IMR-90 (cell line): ENCODE measurements around the gene TERC. TPM values are rescaled to one million over a fixed set of nuclear protein-coding genes. Genes with fewer than 3 reads are reported as not detected.

Experiments
- ATAC-seq: fragments of 200-7000 bp; cut with Tn5 transposase; 2 replicates; pipeline ENCODE4 v1.9.1; 2020; ENCODE audit warnings: low read depth, mild to moderate bottlenecking, moderate library complexity
- BruUV-seq: library from RNA; stranded (reverse); fragments of 400-500 nt; replicated peaks from 2 replicates; lab custom pipeline; 2021; lab: Mats Ljungman, UMichigan
- CTCF ChIA-PET: fragments of 300-600 bp; formaldehyde crosslinking; extraction: SDS; loops from one replicate; lab custom pipeline; 2021; ENCODE audit warnings: antibody characterized with exemption; lab: Yijun Ruan, JAX
- POLR2A ChIA-PET: fragments of 300-600 bp; sonication (Branson Sonifier 250); formaldehyde crosslinking; loops from one replicate; lab custom pipeline; 2022; ENCODE audit warnings: antibody characterized with exemption; ENCODE audit not compliant: unreplicated experiment; lab: Charles Lee
- DNase-seq: peaks from one replicate; pipeline ENCODE4 v3.0.0; 2013
- H2AFZ ChIP-seq: replicated peaks from 2 replicates; pipeline ENCODE3; 2013; ENCODE audit warnings: low read length, mild to moderate bottlenecking; ENCODE audit not compliant: poor library complexity
- H2AK5ac ChIP-seq: 2 replicates; pipeline ENCODE4 v1.6.1; 2013; ENCODE audit warnings: low read depth, low read length, inconsistent platforms
- H2AK9ac ChIP-seq: replicated peaks from 2 replicates; pipeline ENCODE3; 2013; ENCODE audit warnings: mild to moderate bottlenecking, low read depth, low read length, moderate library complexity; ENCODE audit not compliant: poor library complexity
- H2BK120ac ChIP-seq: 2 replicates; pipeline ENCODE4 v1.6.1; 2013; ENCODE audit warnings: low read depth, low read length, inconsistent platforms
- H2BK15ac ChIP-seq: 3 replicates; pipeline ENCODE4 v1.6.1; 2013; ENCODE audit warnings: low read depth, low read length, inconsistent platforms
- H2BK20ac ChIP-seq: 2 replicates; pipeline ENCODE4 v1.6.1; 2013; ENCODE audit warnings: low read depth, mild to moderate bottlenecking, inconsistent platforms, low read length, moderate library complexity
- H2BK5ac ChIP-seq: 2 replicates; pipeline ENCODE4 v1.6.1; 2013; ENCODE audit warnings: mild to moderate bottlenecking, low read depth, low read length, inconsistent platforms; ENCODE audit not compliant: poor library complexity, severe bottlenecking
- H3K14ac ChIP-seq: replicated peaks from 2 replicates; pipeline ENCODE4 v1.6.1; 2013; ENCODE audit warnings: low read depth, low read length, inconsistent platforms
- H3K18ac ChIP-seq: 2 replicates; pipeline ENCODE4 v1.6.1; 2013; ENCODE audit warnings: low read depth, low read length, control low read depth
- H3K23ac ChIP-seq: 2 replicates; pipeline ENCODE4 v1.6.1; 2013; ENCODE audit warnings: low read depth, low read length, inconsistent platforms
- H3K27ac ChIP-seq: 2 replicates; pipeline ENCODE4 v1.5.1; 2013; ENCODE audit warnings: mild to moderate bottlenecking, control low read depth, low read length; ENCODE audit not compliant: insufficient read depth
- H3K27me3 ChIP-seq: 2 replicates; pipeline ENCODE4 v1.6.1; 2013; ENCODE audit warnings: low read length; ENCODE audit not compliant: control insufficient read depth, insufficient read depth
- H3K36me3 ChIP-seq: 2 replicates; pipeline ENCODE4 v1.6.1; 2013; ENCODE audit warnings: low read length, mixed read lengths; ENCODE audit not compliant: control insufficient read depth, insufficient read depth
- H3K4ac ChIP-seq: 2 replicates; pipeline ENCODE4 v1.6.1; 2013; ENCODE audit warnings: low read depth, low read length, inconsistent platforms
- H3K4me1 ChIP-seq: 2 replicates; pipeline ENCODE4 v1.6.1; 2013; ENCODE audit warnings: low read length, mixed read lengths; ENCODE audit not compliant: control insufficient read depth, insufficient read depth
- H3K4me2 ChIP-seq: 2 replicates; pipeline ENCODE4 v1.6.1; 2013; ENCODE audit warnings: low read depth, mild to moderate bottlenecking, control low read depth, low read length, moderate library complexity
- H3K4me3 ChIP-seq: 2 replicates; pipeline ENCODE4 v1.5.1; 2013; ENCODE audit warnings: low read depth, mild to moderate bottlenecking, control low read depth, low read length, moderate library complexity; ENCODE audit not compliant: insufficient read depth
- H3K56ac ChIP-seq: 2 replicates; pipeline ENCODE4 v1.6.1; 2013; ENCODE audit warnings: low read length, inconsistent platforms; ENCODE audit not compliant: insufficient read depth; ENCODE audit errors: extremely low read depth
- H3K79me1 ChIP-seq, 2 experiments: 2 replicates each; pipeline ENCODE4 v1.6.1; 2013; ENCODE audit warnings: low read length in 2 of 2, inconsistent platforms in 1 of 2, low read depth in 1 of 2
- H3K9ac ChIP-seq: 2 replicates; pipeline ENCODE4 v1.6.1; 2013; ENCODE audit warnings: low read depth, low read length, control low read depth
- H3K9me1 ChIP-seq: 2 replicates; pipeline ENCODE4 v1.6.1; 2013; ENCODE audit warnings: low read length, inconsistent platforms; ENCODE audit not compliant: insufficient read depth
- H3K9me3 ChIP-seq: 2 replicates; pipeline ENCODE4 v1.6.1; 2013; ENCODE audit warnings: low read length; ENCODE audit not compliant: control insufficient read depth, insufficient read depth
- H4K20me1 ChIP-seq: 2 replicates; pipeline ENCODE4 v1.6.1; 2013; ENCODE audit warnings: low read length, inconsistent platforms; ENCODE audit not compliant: insufficient read depth
- H4K5ac ChIP-seq: 2 replicates; pipeline ENCODE4 v1.6.1; 2013; ENCODE audit warnings: mild to moderate bottlenecking, low read depth, low read length, control low read depth
- H4K8ac ChIP-seq, 2 experiments: 2 replicates each; pipeline ENCODE4 v1.6.1; 2013; ENCODE audit warnings: low read depth in 2 of 2, low read length in 2 of 2, control low read depth in 1 of 2, inconsistent platforms in 1 of 2
- H4K91ac ChIP-seq: 2 replicates; pipeline ENCODE4 v1.6.1; 2013; ENCODE audit warnings: low read depth, low read length, inconsistent platforms; ENCODE audit not compliant: insufficient read depth
- CEBPB ChIP-seq: IDR thresholded peaks from 2 replicates; pipeline ENCODE4 v1.6.1; 2012; ENCODE audit warnings: low read depth, low read length, improper control_type of control experiment
- FOS ChIP-seq: fragments of 150-350 bp; IDR thresholded peaks from 2 replicates; pipeline ENCODE4 v1.6.1; 2016; ENCODE audit warnings: low read depth, low read length
- MAZ ChIP-seq: IDR thresholded peaks from 2 replicates; pipeline ENCODE4 v1.6.1; 2012; ENCODE audit warnings: low read depth, mild to moderate bottlenecking, low read length, improper control_type of control experiment, moderate library complexity, borderline replicate concordance
- POLR2A ChIP-seq: IDR thresholded peaks from 2 replicates; pipeline ENCODE4 v1.6.1; 2012; ENCODE audit warnings: mild to moderate bottlenecking, low read depth, low read length
- RCOR1 ChIP-seq: IDR thresholded peaks from 2 replicates; pipeline ENCODE4 v1.6.1; 2012; ENCODE audit warnings: mild to moderate bottlenecking, low read length, improper control_type of control experiment; ENCODE audit not compliant: insufficient replicate concordance
- USF2 ChIP-seq: fragments of 150-350 bp; IDR thresholded peaks from 2 replicates; pipeline ENCODE4 v1.6.1; 2017; ENCODE audit warnings: mild to moderate bottlenecking, antibody characterized with exemption, low read length, low read depth
- whole genome bisulfite sequencing, 2 experiments: methylation state at CpG; one replicate each; pipeline versions ENCODE4 v1.1.5 to v1.1.7; 2013; ENCODE audit warnings: missing lambda C conversion rate in 2 of 2; ENCODE audit not compliant: insufficient read length in 1 of 2; ENCODE audit errors: extremely low coverage in 2 of 2; 5-methylcytosine and 5-hydroxymethylcytosine counted together
- dilution Hi-C: fragments of 300-500 bp; cut with HindIII; formaldehyde crosslinking; loops from one replicate; pipeline ENCODE4 v1.14.3; 2018; ENCODE audit warnings: low sequenced_read_pairs; ENCODE audit not compliant: unreplicated experiment
- in situ Hi-C: fragments of 300-500 bp; cut with MboI; formaldehyde crosslinking; loops from 3 replicates; pipeline ENCODE4 v1.14.3; 2019; ENCODE audit warnings: low sequenced_read_pairs, inconsistent platforms, mixed read lengths
- intact Hi-C: fragments of 100-400 bp; cut with micrococcal nuclease; formaldehyde crosslinking; loops from 2 replicates; pipeline ENCODE4 v1.10.0; 2022
- polyA plus RNA-seq, 3 experiments: library from polyadenylated mRNA; depleted of rRNA; stranded (reverse); fragments of >200 nt; gene quantifications; 2 replicates each; pipeline ENCODE4 v1.2.3, GENCODE V29; 2012; ENCODE audit warnings: low replicate concordance in 1 of 3
- total RNA-seq: library from RNA; depleted of rRNA; stranded (reverse); fragments of >200 nt; gene quantifications from 2 replicates; pipeline ENCODE4 v1.2.3, GENCODE V29; 2012

TERC gene
- total and polyA plus RNA-seq, 2 of the 4 experiments (the other 2 are of a cell fraction): 57.0 TPM; not detected in 1

GRCh38 chr3:169813278-169813677, 48.4 kb upstream of the TERC start:
- no peak overlapping the region; the same call in 1 of the 2 replicates for H3K4me2 ChIP-seq
- dilution Hi-C loops: no loop called here
- CTCF ChIA-PET: no interaction called here

More at GRCh38 chr3:169813278-169813677, 48.4 kb upstream of the TERC start:
- H2AK5ac ChIP-seq: no peak overlapping the region
- H3K23ac ChIP-seq: peak overlapping the region; percentile 80; the same call in 1 of the 2 replicates
- H3K79me1 ChIP-seq: peaks cover 0 to 3% of the 10 kb centered on the region in 2 experiments; a peak in 1 of 4 replicates
- H3K18ac ChIP-seq: no peak overlapping the region
- 0 out of 3 replicates have a peak overlapping the region, but pooled peaks have one; percentile 60 for H2BK15ac ChIP-seq
- in situ Hi-C loops (no loop called here), intact Hi-C loops (loop anchor here (5.0 kb wide), 1 partner anchor 36 kb away; no protein-coding TSS in a partner anchor)
- no peak for ATAC-seq
- DNase-seq: no peak
- no peak overlapping the region for H2BK5ac ChIP-seq
- peaks cover 9% of the 10 kb centered on the region for H3K9me1 ChIP-seq
- H4K91ac ChIP-seq: peak overlapping the region; percentile 48; the same call in 1 of the 2 replicates
- H4K5ac ChIP-seq: peak overlapping the region; percentile 35
- peak overlapping the region; percentile 63 for H3K4ac ChIP-seq
- H3K9me3 ChIP-seq: no peaks in the 10 kb centered on the region
- H2BK20ac ChIP-seq: no peak overlapping the region
- no peak overlapping the region for H3K56ac ChIP-seq
- no CpG with 5 or more reads among the region's 8 CpGs for WGBS, 2 experiments
- no peaks in the 10 kb centered on the region for H3K27me3 ChIP-seq
- TF ChIP-seq MAZ (no peak), POLR2A (no peak), USF2 (no peak), RCOR1 (no peak), CEBPB (no peak), FOS (no peak)
- H2AFZ ChIP-seq: peak overlapping the region; percentile 99
- H3K27ac ChIP-seq: no peak overlapping the region
- H3K14ac ChIP-seq: peak overlapping the region; percentile 55
- no peaks in the 10 kb centered on the region for H3K36me3 ChIP-seq
- peak overlapping the region; percentile 62 to 70; a peak in 3 of 4 replicates for H4K8ac ChIP-seq
- peaks cover 6% of the 10 kb centered on the region for H3K4me1 ChIP-seq
- no peak overlapping the region for H3K9ac ChIP-seq
- no TSS peak for BruUV-seq
- no peaks in the 10 kb centered on the region for H4K20me1 ChIP-seq
- no peak overlapping the region for H3K4me3 ChIP-seq
- POLR2A ChIA-PET: no interaction called here
- H2AK9ac ChIP-seq: peak overlapping the region; percentile 95
- peak overlapping the region; percentile 33 for H2BK120ac ChIP-seq
